Astrocyte of the spinal cord (primary cell): Measurements from ENCODE around the gene PRSS53.
A peak's percentile ranks its signal among the peaks of the same experiment; 100 is the strongest.

Experiments
- DNase-seq: peaks from one replicate; pipeline ENCODE4 v3.0.0; 2011; ENCODE audit warnings: low read depth, low spot score
- H3K4me3 ChIP-seq: 2 replicates; pipeline ENCODE4 v1.5.1; 2011; ENCODE audit warnings: low read depth, mild to moderate bottlenecking, low read length, moderate library complexity
- in situ Hi-C: cut with HindIII; loops from 2 replicates; pipeline ENCODE4 v1.10.0; 2017; ENCODE audit warnings: low sequenced_read_pairs
- TF ChIP-seq, protein P1 (sequence below): IDR thresholded peaks from 2 replicates; pipeline ENCODE4 v1.5.1; 2012; ENCODE audit warnings: low read depth, mild to moderate bottlenecking, low read length, inconsistent platforms

The PRSS53 gene

GRCh38 chr16:31073142-31073969 is 15.4 kb downstream of the PRSS53 start:
- in situ Hi-C loops = no loop called here
- peak overlapping the region; percentile 67 for H3K4me3 ChIP-seq
- peak; percentile 94 for DNase-seq
- TF ChIP-seq, protein P1, sequence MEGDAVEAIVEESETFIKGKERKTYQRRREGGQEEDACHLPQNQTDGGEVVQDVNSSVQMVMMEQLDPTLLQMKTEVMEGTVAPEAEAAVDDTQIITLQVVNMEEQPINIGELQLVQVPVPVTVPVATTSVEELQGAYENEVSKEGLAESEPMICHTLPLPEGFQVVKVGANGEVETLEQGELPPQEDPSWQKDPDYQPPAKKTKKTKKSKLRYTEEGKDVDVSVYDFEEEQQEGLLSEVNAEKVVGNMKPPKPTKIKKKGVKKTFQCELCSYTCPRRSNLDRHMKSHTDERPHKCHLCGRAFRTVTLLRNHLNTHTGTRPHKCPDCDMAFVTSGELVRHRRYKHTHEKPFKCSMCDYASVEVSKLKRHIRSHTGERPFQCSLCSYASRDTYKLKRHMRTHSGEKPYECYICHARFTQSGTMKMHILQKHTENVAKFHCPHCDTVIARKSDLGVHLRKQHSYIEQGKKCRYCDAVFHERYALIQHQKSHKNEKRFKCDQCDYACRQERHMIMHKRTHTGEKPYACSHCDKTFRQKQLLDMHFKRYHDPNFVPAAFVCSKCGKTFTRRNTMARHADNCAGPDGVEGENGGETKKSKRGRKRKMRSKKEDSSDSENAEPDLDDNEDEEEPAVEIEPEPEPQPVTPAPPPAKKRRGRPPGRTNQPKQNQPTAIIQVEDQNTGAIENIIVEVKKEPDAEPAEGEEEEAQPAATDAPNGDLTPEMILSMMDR = no peak

DNA sequence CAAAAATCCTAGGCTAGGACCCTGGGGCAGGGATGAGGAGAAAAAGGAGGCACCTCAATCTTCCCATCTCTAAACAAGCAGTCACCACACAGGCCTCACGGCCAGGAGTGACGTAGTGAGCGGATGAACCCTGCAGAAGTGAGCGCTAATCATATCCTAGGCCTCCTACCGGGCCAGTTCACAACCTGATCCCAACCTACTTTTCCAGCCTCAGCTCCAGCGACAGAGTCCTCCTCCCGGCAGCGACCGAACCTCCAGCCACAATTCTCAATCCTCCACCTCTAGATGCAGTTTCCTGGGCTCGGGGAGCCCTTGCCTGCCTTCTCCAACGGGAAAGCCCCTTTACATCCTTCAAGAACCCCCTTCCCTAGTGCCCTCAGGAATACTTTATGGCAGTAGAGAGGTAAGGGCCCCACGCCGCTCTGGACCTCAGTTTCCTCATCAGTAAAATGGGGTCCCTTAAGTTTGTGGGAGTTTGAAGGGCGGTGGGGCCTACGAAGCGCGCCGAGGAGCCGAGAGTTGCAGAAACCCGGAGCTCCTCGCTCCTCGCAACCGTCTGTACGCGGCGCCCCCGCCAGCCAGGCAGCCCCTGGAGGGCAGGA is 16.1 kb downstream of the PRSS53 start:
- TF ChIP-seq, protein P1 = no peak
- in situ Hi-C loops = no loop called here
- peak overlapping the region; percentile 67 for H3K4me3 ChIP-seq
- peak; percentile 46 for DNase-seq

GRCh38 chr16:31071861-31072260 is 16.9 kb downstream of the PRSS53 start:
- in situ Hi-C loops = no loop called here
- DNase-seq = peak; percentile 83
- TF ChIP-seq, protein P1 = no peak
- peak overlapping the region; percentile 67 for H3K4me3 ChIP-seq

GRCh38 chr16:31067342-31067741 is 21.4 kb downstream of the PRSS53 start:
- in situ Hi-C loops = no loop called here
- H3K4me3 ChIP-seq = no peak overlapping the region
- no peak for DNase-seq
- TF ChIP-seq, protein P1 = no peak

DNA sequence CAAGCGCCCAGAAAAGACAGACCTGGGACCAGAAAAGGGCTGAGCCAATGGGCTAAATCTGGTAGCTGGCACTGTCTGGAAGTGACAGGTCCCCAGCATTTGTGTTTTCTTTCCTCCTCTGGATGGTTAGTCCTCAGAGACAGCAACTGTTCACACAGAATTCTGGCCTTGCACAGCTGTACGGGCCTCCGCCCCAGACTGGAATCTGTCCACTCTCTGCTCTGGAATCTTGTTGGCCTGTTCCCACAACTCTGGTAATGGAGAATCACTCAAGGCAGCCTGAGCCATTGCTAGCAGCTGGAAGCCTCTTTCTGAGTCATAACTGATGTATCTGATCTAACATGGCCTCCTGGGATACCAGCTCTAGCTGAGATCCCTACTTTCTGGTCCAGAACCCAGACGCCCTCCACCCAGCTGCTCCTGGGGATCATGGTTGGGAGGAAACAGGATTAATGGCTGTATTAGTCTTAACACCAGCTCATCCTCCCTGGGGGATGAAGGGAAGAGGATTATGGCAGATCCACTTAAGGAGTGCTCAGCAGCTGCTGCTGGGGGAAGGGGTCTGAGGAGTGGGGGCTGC is 23.8 kb downstream of the PRSS53 start:
- TF ChIP-seq, protein P1 = no peak
- DNase-seq = peak; percentile 94
- in situ Hi-C loops = no loop called here
- no peak overlapping the region for H3K4me3 ChIP-seq

DNA sequence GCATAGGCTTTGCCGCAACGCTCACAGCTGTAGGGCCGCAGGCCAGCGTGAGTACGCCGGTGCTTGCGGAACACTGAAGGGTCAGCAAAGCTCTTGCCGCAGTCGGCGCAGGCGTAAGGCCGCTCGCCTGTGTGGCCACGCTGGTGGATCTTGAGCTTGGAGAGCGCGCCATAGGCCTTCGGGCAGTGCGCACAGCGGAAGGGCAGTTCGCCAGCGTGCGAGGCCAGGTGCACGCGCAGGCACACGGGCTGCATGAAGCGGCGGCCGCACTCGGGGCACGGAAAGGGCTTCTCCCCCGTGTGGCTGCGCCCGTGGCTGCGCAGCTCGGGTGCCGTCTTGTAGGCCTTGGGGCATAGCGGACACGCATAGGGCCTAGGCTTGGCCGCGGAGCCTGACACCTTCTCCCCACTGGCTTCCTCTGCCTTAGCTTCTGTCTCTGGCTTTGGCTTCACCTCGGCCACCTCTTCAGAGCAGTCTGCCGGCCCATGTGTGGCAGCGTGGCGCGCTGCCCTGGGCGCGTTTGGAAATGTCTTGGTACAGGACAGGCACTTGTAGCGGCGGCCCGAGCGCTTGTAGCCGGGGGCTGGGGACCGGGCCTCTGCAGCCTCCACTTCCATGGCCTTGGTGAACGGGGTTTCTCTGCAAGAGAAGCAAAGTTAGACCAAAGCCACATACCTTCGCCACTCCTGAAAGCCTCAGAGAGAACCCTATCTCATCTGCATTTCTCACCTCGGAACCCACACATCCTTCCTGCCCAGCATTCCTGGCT is 24.7 kb downstream of the PRSS53 start:
- TF ChIP-seq, protein P1 = no peak
- in situ Hi-C loops = no loop called here
- H3K4me3 ChIP-seq = no peak overlapping the region
- DNase-seq = no peak
